HepG2 (cell line): ENCODE results near the gene PRRT1B. TPM values are rescaled to one million over a fixed set of nuclear protein-coding genes. Genes with fewer than 3 reads are reported as not detected.

Experiments used
- CREBL2 ChIP-seq: sonication (generic); formaldehyde crosslinking; IDR thresholded peaks from 2 replicates; pipeline ENCODE4 v1.8.1; 2023; ENCODE audit warnings: missing genetic modification reagents, mild to moderate bottlenecking, borderline replicate concordance
- FLYWCH1 ChIP-seq: sonication (generic); formaldehyde crosslinking; IDR thresholded peaks from 2 replicates; pipeline ENCODE4 v1.8.1; 2023; ENCODE audit warnings: mild to moderate bottlenecking, missing genetic modification reagents
- GABPA ChIP-seq, 2 experiments: IDR thresholded peaks; 2 replicates each; pipeline ENCODE4 v1.6.1; 2011 to 2016; ENCODE audit warnings: low read depth in 2 of 2, low read length in 1 of 2, missing biosample characterization in 1 of 2, missing genetic modification characterization in 1 of 2
- MEIS1 ChIP-seq: sonication (generic); formaldehyde crosslinking; IDR thresholded peaks from 2 replicates; pipeline ENCODE4 v1.9.0; 2021; ENCODE audit warnings: mild to moderate bottlenecking, missing genetic modification reagents, moderate library complexity, borderline replicate concordance
- POLR2AphosphoS2 ChIP-seq: IDR thresholded peaks from 2 replicates; pipeline ENCODE4 v1.6.1; 2011; ENCODE audit warnings: low read depth, low read length, improper control_type of control experiment
- RAD21 ChIP-seq: fragments of 450-650 bp; formaldehyde crosslinking; IDR thresholded peaks from 2 replicates; pipeline ENCODE4 v1.5.0; 2020; ENCODE audit warnings: mild to moderate bottlenecking
- SMAD9 ChIP-seq: sonication (generic); formaldehyde crosslinking; IDR thresholded peaks from 2 replicates; pipeline ENCODE4 v1.5.1; 2020; ENCODE audit warnings: mild to moderate bottlenecking, missing genetic modification reagents
- SOX5 ChIP-seq: IDR thresholded peaks from 2 replicates; pipeline ENCODE4 v1.6.1; 2016; ENCODE audit warnings: borderline replicate concordance
- ZNF3 ChIP-seq: IDR thresholded peaks from 2 replicates; pipeline ENCODE4 v1.7.0; 2017; ENCODE audit warnings: inconsistent platforms
- ZNF660 ChIP-seq: sonication (generic); formaldehyde crosslinking; IDR thresholded peaks from 2 replicates; pipeline ENCODE4 v1.5.1; 2020; ENCODE audit warnings: mild to moderate bottlenecking, low read depth, missing genetic modification reagents, borderline replicate concordance
- ZNF749 ChIP-seq: sonication (generic); formaldehyde crosslinking; IDR thresholded peaks from 2 replicates; pipeline ENCODE4 v1.8.0; 2022; ENCODE audit warnings: mild to moderate bottlenecking, missing genetic modification reagents, moderate library complexity, borderline replicate concordance
- polyA plus RNA-seq, 8 experiments: library from polyadenylated mRNA; depleted of rRNA in 3 of 8; stranded (reverse) in 7 of 8; unstranded in 1 of 8; fragments of >200 nt; fragmentation: Illumina TruSeq in 4 of 8; extraction: Trizol in 4 of 8; gene quantifications; 2 replicates each; pipeline versions ENCODE4 v1.2.1 to v1.2.3, GENCODE V29; 2011 to 2016; ENCODE audit warnings: low read depth in 4 of 8, missing spikeins in 1 of 8, mixed read lengths in 1 of 8; ENCODE audit not compliant: insufficient read depth in 1 of 8
- total RNA-seq, 5 experiments: library from RNA; depleted of rRNA; stranded (reverse); fragments of >200 nt; fragmentation: Illumina TruSeq; extraction: Trizol; gene quantifications; 2 replicates each; pipeline ENCODE4 v1.2.3, GENCODE V29; 2016; ENCODE audit warnings: low read depth in 1 of 5
- TF ChIP-seq, protein P1 (sequence below): sonication (generic); formaldehyde crosslinking; IDR thresholded peaks from 2 replicates; pipeline ENCODE4 v1.5.1; 2020; ENCODE audit warnings: mild to moderate bottlenecking, missing genetic modification reagents, moderate library complexity
- TF ChIP-seq, protein P2 (sequence below): sonication (generic); formaldehyde crosslinking; IDR thresholded peaks from 2 replicates; pipeline ENCODE4 v1.5.0; 2020; ENCODE audit warnings: mild to moderate bottlenecking, missing genetic modification reagents
- TF ChIP-seq, protein P3 (sequence below): sonication (generic); formaldehyde crosslinking; IDR thresholded peaks from 2 replicates; pipeline ENCODE4 v1.9.0; 2021; ENCODE audit warnings: missing genetic modification reagents, mild to moderate bottlenecking, borderline replicate concordance
- TF ChIP-seq, protein P4 (sequence below): sonication (generic); formaldehyde crosslinking; IDR thresholded peaks from 2 replicates; pipeline ENCODE4 v1.8.0; 2022; ENCODE audit warnings: mild to moderate bottlenecking, missing genetic modification reagents
- TF ChIP-seq, protein P5 (sequence below): sonication (generic); formaldehyde crosslinking; IDR thresholded peaks from 2 replicates; pipeline ENCODE4 v1.4.0; 2020; ENCODE audit warnings: missing genetic modification reagents

The PRRT1B gene
- total and polyA plus RNA-seq, 2 of the 13 experiments (the other 11 are each of a cell fraction or from before 2014, with no cell fraction given): not detected

- TF ChIP-seq, protein P1, sequence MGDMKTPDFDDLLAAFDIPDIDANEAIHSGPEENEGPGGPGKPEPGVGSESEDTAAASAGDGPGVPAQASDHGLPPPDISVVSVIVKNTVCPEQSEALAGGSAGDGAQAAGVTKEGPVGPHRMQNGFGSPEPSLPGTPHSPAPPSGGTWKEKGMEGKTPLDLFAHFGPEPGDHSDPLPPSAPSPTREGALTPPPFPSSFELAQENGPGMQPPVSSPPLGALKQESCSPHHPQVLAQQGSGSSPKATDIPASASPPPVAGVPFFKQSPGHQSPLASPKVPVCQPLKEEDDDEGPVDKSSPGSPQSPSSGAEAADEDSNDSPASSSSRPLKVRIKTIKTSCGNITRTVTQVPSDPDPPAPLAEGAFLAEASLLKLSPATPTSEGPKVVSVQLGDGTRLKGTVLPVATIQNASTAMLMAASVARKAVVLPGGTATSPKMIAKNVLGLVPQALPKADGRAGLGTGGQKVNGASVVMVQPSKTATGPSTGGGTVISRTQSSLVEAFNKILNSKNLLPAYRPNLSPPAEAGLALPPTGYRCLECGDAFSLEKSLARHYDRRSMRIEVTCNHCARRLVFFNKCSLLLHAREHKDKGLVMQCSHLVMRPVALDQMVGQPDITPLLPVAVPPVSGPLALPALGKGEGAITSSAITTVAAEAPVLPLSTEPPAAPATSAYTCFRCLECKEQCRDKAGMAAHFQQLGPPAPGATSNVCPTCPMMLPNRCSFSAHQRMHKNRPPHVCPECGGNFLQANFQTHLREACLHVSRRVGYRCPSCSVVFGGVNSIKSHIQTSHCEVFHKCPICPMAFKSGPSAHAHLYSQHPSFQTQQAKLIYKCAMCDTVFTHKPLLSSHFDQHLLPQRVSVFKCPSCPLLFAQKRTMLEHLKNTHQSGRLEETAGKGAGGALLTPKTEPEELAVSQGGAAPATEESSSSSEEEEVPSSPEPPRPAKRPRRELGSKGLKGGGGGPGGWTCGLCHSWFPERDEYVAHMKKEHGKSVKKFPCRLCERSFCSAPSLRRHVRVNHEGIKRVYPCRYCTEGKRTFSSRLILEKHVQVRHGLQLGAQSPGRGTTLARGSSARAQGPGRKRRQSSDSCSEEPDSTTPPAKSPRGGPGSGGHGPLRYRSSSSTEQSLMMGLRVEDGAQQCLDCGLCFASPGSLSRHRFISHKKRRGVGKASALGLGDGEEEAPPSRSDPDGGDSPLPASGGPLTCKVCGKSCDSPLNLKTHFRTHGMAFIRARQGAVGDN (CRISPR knock-in tag): peak; percentile 81
- peak; percentile 81; the same call in 1 of the 2 replicates for TF ChIP-seq ZNF749 (CRISPR knock-in tag)
- TF ChIP-seq GABPA (IDR thresholded peaks at IDR 0.05; ENCODE audit: low read depth, low read length): peak; percentile 14; the same call in 1 of the 2 replicates
- no peak for TF ChIP-seq GABPA (CRISPR knock-in tag; IDR thresholded peaks at IDR 0.05; ENCODE audit: low read depth)
- peak; percentile 78; the same call in 1 of the 2 replicates for TF ChIP-seq SOX5 (CRISPR knock-in tag)
- TF ChIP-seq, protein P2, sequence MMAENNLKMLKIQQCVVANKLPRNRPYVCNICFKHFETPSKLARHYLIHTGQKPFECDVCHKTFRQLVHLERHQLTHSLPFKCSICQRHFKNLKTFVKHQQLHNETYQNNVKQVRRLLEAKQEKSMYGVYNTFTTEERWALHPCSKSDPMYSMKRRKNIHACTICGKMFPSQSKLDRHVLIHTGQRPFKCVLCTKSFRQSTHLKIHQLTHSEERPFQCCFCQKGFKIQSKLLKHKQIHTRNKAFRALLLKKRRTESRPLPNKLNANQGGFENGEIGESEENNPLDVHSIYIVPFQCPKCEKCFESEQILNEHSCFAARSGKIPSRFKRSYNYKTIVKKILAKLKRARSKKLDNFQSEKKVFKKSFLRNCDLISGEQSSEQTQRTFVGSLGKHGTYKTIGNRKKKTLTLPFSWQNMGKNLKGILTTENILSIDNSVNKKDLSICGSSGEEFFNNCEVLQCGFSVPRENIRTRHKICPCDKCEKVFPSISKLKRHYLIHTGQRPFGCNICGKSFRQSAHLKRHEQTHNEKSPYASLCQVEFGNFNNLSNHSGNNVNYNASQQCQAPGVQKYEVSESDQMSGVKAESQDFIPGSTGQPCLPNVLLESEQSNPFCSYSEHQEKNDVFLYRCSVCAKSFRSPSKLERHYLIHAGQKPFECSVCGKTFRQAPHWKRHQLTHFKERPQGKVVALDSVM (CRISPR knock-in tag): no peak
- peak; percentile 63 for TF ChIP-seq RAD21 (CRISPR knock-in tag)
- no peak for TF ChIP-seq ZNF3 (CRISPR knock-in tag)
- no peak for TF ChIP-seq SMAD9 (CRISPR knock-in tag)
- TF ChIP-seq POLR2AphosphoS2: no peak
- no peak for TF ChIP-seq FLYWCH1 (CRISPR knock-in tag)
- no peak for TF ChIP-seq ZNF660 (CRISPR knock-in tag)
- TF ChIP-seq MEIS1 (CRISPR knock-in tag): 0 out of 2 replicates have a peak, but pooled peaks have one; percentile 69
- TF ChIP-seq CREBL2: no peak
- TF ChIP-seq, protein P3, sequence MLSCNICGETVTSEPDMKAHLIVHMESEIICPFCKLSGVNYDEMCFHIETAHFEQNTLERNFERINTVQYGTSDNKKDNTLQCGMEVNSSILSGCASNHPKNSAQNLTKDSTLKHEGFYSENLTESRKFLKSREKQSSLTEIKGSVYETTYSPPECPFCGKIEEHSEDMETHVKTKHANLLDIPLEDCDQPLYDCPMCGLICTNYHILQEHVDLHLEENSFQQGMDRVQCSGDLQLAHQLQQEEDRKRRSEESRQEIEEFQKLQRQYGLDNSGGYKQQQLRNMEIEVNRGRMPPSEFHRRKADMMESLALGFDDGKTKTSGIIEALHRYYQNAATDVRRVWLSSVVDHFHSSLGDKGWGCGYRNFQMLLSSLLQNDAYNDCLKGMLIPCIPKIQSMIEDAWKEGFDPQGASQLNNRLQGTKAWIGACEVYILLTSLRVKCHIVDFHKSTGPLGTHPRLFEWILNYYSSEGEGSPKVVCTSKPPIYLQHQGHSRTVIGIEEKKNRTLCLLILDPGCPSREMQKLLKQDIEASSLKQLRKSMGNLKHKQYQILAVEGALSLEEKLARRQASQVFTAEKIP: no peak
- TF ChIP-seq, protein P4, sequence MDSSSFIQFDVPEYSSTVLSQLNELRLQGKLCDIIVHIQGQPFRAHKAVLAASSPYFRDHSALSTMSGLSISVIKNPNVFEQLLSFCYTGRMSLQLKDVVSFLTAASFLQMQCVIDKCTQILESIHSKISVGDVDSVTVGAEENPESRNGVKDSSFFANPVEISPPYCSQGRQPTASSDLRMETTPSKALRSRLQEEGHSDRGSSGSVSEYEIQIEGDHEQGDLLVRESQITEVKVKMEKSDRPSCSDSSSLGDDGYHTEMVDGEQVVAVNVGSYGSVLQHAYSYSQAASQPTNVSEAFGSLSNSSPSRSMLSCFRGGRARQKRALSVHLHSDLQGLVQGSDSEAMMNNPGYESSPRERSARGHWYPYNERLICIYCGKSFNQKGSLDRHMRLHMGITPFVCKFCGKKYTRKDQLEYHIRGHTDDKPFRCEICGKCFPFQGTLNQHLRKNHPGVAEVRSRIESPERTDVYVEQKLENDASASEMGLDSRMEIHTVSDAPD (CRISPR knock-in tag): no peak
- TF ChIP-seq, protein P5, sequence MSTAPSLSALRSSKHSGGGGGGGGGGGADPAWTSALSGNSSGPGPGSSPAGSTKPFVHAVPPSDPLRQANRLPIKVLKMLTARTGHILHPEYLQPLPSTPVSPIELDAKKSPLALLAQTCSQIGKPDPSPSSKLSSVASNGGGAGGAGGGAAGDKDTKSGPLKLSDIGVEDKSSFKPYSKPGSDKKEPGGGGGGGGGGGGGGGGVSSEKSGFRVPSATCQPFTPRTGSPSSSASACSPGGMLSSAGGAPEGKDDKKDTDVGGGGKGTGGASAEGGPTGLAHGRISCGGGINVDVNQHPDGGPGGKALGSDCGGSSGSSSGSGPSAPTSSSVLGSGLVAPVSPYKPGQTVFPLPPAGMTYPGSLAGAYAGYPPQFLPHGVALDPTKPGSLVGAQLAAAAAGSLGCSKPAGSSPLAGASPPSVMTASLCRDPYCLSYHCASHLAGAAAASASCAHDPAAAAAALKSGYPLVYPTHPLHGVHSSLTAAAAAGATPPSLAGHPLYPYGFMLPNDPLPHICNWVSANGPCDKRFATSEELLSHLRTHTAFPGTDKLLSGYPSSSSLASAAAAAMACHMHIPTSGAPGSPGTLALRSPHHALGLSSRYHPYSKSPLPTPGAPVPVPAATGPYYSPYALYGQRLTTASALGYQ (CRISPR knock-in tag): peak; percentile 94
Observed at GRCh38 chr9:131545003-131545785, at the start of gene PRRT1B (continued).
